Measurements from ENCODE around the gene PDCL2. TPM values are rescaled to one million over a fixed set of nuclear protein-coding genes. Genes with fewer than 3 reads are reported as not detected.

Gene PDCL2
- total and polyA plus RNA-seq, 10 of the 15 experiments (the other 5 are each of a cell fraction or from before 2014, with no cell fraction given) = not detected

DNA sequence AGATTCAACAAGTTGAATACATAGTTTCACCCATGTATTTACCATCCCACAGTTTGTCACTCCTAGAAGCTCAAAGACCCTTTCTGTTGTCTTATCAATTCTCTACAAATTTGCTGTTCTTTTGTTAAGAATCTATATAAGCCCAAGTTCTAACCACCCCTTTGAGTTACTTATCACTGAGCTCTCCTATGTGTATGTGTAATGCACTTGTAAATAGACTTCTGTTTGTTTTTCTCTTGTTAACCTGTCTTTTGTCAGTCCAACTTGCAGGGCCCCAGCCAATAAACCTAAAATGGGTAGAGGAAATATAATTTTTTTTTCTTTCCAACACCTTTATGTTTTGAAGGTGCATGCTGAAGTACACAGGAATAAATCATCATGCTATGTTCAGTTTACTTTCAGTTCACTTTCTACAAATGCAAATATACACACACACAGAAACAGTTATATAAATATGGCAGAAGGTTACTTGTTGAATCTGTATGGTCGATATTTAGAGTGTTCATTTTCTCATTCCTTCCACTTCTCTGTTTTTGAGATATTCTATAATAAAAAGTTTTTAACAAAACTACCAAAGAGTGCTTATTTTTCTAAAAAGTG is 23.0 kb downstream of the PDCL2 start (continued):
- TF ChIP-seq RELB (IDR thresholded peaks at IDR 0.05; ENCODE audit: low read depth) (no peak), USF2 (IDR thresholded peaks at IDR 0.05; ENCODE audit: borderline replicate concordance, low read depth, low read length) (no peak), TCF7 (IDR thresholded peaks at IDR 0.05; ENCODE audit: borderline replicate concordance) (no peak), EGR1 (IDR thresholded peaks at IDR 0.05; ENCODE audit: borderline replicate concordance in 1 of 2, low read depth in 2 of 2, low read length in 2 of 2) (no peak), RAD21 (IDR thresholded peaks at IDR 0.05; ENCODE audit: insufficient read depth, low read depth, low read length) (no peak), NR2C1 (IDR thresholded peaks at IDR 0.05) (no peak), CBFB (IDR thresholded peaks at IDR 0.05; ENCODE audit: low read depth) (no peak), JUNB (IDR thresholded peaks at IDR 0.05) (no peak), EP300 (IDR thresholded peaks at IDR 0.05; ENCODE audit: borderline replicate concordance in 1 of 2, control insufficient read depth in 1 of 2, low read depth in 2 of 2, low read length in 2 of 2) (no peak), CEBPB (IDR thresholded peaks at IDR 0.05; ENCODE audit: borderline replicate concordance in 1 of 2, low read depth in 2 of 2, low read length in 2 of 2) (no peak), TCF12 (IDR thresholded peaks at IDR 0.05; ENCODE audit: low read depth, low read length) (no peak), ZNF592 (IDR thresholded peaks at IDR 0.05) (no peak)
